HG02623 (cell line): ENCODE results near the gene MTFR1L.
A peak's percentile ranks its signal among the peaks of the same experiment; 100 is the strongest.

ENCODE experiments used
- ATAC-seq: cut with Tn5 transposase; IDR thresholded peaks from one replicate; pipeline ENCODE4 v1.9.1; 2021; ENCODE audit warnings: moderate library complexity; ENCODE audit not compliant: unreplicated experiment

Gene MTFR1L

GRCh38 chr1:25861316-25862286 lies 41.8 kb downstream of the MTFR1L start:
- ATAC-seq, result no peak

GRCh38 chr1:25862785-25863485 lies 43.2 kb downstream of the MTFR1L start:
- ATAC-seq, result no peak

GRCh38 chr1:25863486-25864262 lies 43.9 kb downstream of the MTFR1L start:
- ATAC-seq, result no peak

- no peak for ATAC-seq
Observed at GRCh38 chr1:25864434-25864833, 44.7 kb downstream of the MTFR1L start.

- ATAC-seq, result no peak
Observed at GRCh38 chr1:25866288-25866687, 46.5 kb downstream of the MTFR1L start.

GRCh38 chr1:25867210-25867991 lies 47.6 kb downstream of the MTFR1L start:
- ATAC-seq, result no peak

GRCh38 chr1:25869909-25870606 lies 50.3 kb downstream of the MTFR1L start:
- ATAC-seq, result no peak

GRCh38 chr1:25870614-25871013 lies 50.9 kb downstream of the MTFR1L start:
- ATAC-seq, result no peak

- ATAC-seq, result no peak
Observed at GRCh38 chr1:25871086-25871703, 51.4 kb downstream of the MTFR1L start.

- no peak for ATAC-seq
Observed at GRCh38 chr1:25871704-25872494, 52.1 kb downstream of the MTFR1L start.

- ATAC-seq, result no peak
Observed at GRCh38 chr1:25872713-25873112, 53.0 kb downstream of the MTFR1L start.

GRCh38 chr1:25873120-25873519 lies 53.4 kb downstream of the MTFR1L start:
- no peak for ATAC-seq

- ATAC-seq, result no peak
Observed at GRCh38 chr1:25874209-25874608, 54.5 kb downstream of the MTFR1L start.

GRCh38 chr1:25874635-25875153 lies 54.9 kb downstream of the MTFR1L start:
- no peak for ATAC-seq

GRCh38 chr1:25875154-25875855 lies 55.6 kb downstream of the MTFR1L start, which contains the start of gene PAQR7:
Gene PAQR7 (minus strand): TSS chr1:25875708. CDS start chr1:25863839, 11,869 bp downstream.
- ATAC-seq, result peak; percentile 42

- ATAC-seq, result no peak
Observed at GRCh38 chr1:25875856-25876692, 56.3 kb downstream of the MTFR1L start.

GRCh38 chr1:25876693-25877077 lies 56.9 kb downstream of the MTFR1L start:
- no peak for ATAC-seq
